Naive thymus-derived CD8-positive, alpha-beta T cell (primary cell): Measurements from ENCODE around the gene U2AF2. TPM values are rescaled to one million over a fixed set of nuclear protein-coding genes. Genes with fewer than 3 reads are reported as not detected.

Experiments
- ATAC-seq, 2 donors: fragments of 150-1000 bp; cut with Tn5 transposase in 1 of 2; sonication (Bioruptor Pico), chemical (Tn5 transposase) in 1 of 2; 1 replicate in 1 of 2; 2 replicates in 1 of 2; pipeline ENCODE4 v1.10.0; 2021; ENCODE audit warnings: mild to moderate bottlenecking in 2 of 2, moderate library complexity in 2 of 2
- POLR2A ChIA-PET: fragments of 350-600 bp; sonication (Branson Sonifier 250); formaldehyde crosslinking; loops from one replicate; lab custom pipeline; 2021; ENCODE audit warnings: antibody characterized with exemption; lab: Charles Lee
- DNase-seq, 10 donors: peaks; one replicate each; pipeline versions ENCODE4 v3.0.0 to v3.0.0-alpha.2; 2020 to 2022
- H3K27ac Mint-ChIP-seq, 10 donors: one replicate each; pipeline ENCODE4 v1.8.0; 2020 to 2022; ENCODE audit warnings: mild to moderate bottlenecking in 10 of 10, mixed read lengths in 10 of 10, moderate library complexity in 4 of 10, inconsistent platforms in 1 of 10
- H3K27me3 Mint-ChIP-seq, 5 donors: one replicate each; pipeline ENCODE4 v1.8.0; 2021 to 2022; ENCODE audit warnings: mixed read lengths in 5 of 5
- H3K36me3 Mint-ChIP-seq, 3 donors: one replicate each; pipeline ENCODE4 v1.8.0; 2020 to 2022; ENCODE audit warnings: mixed read lengths in 3 of 3, mild to moderate bottlenecking in 2 of 3, inconsistent platforms in 1 of 3
- H3K4me1 Mint-ChIP-seq, 4 donors: one replicate each; pipeline ENCODE4 v1.8.0; 2021 to 2022; ENCODE audit warnings: mixed read lengths in 4 of 4
- H3K4me3 Mint-ChIP-seq, 10 donors: one replicate each; pipeline ENCODE4 v1.8.0; 2020 to 2022; ENCODE audit warnings: mild to moderate bottlenecking in 10 of 10, mixed read lengths in 10 of 10, moderate library complexity in 6 of 10, inconsistent platforms in 1 of 10
- H3K9me3 Mint-ChIP-seq, 9 donors: one replicate each; pipeline ENCODE4 v1.8.0; 2020 to 2022; ENCODE audit warnings: mixed read lengths in 9 of 9, mild to moderate bottlenecking in 3 of 9, inconsistent platforms in 1 of 9, moderate library complexity in 1 of 9
- polyA plus RNA-seq, 3 donors: library from polyadenylated mRNA; unstranded; fragments of 300-500 nt; fragmentation: Illumina TruSeq; gene quantifications; one replicate each; pipeline ENCODE4 v1.2.3, GENCODE V29; 2021
- total RNA-seq, 8 experiments: library from RNA in 2 of 8; stranded (reverse) in 2 of 8; gene quantifications; one replicate each; pipeline ENCODE4 v1.2.3 and lab custom pipeline; 2021 to 2026

U2AF2 gene
- total and polyA plus RNA-seq, 5 experiments from 2014 or later = 6.6 to 289 (median 10.6) TPM

- H3K9me3 Mint-ChIP-seq = no peaks in the 10 kb centered on the region
- peaks cover 0 to 60% (median 6%) of the 10 kb centered on the region in 3 donors for H3K36me3 Mint-ChIP-seq
- H3K27ac Mint-ChIP-seq = peak overlapping the region in 2 of 10 donors; percentile 20 to 57
- POLR2A ChIA-PET = no interaction called here
- ATAC-seq = no peak
- no peaks in the 10 kb centered on the region for H3K4me1 Mint-ChIP-seq
- H3K4me3 Mint-ChIP-seq = no peak overlapping the region
- DNase-seq = no peak
- H3K27me3 Mint-ChIP-seq = no peaks in the 10 kb centered on the region
Measured at GRCh38 chr19:55698256-55698655, 43.4 kb downstream of the U2AF2 start.

- POLR2A ChIA-PET = no interaction called here
- Mint-ChIP-seq H3K36me3 (peaks cover 0 to 50% (median 6%) of the 10 kb centered on the region in 3 donors), H3K27me3 (no peaks in the 10 kb centered on the region), H3K9me3 (no peaks in the 10 kb centered on the region), H3K27ac (peak overlapping the region in 2 of 10 donors; percentile 7 to 15), H3K4me1 (peaks cover 0 to 5% (median under 1%) of the 10 kb centered on the region in 4 donors), H3K4me3 (no peak overlapping the region)
- DNase-seq (no peak), ATAC-seq (no peak)
Measured at GRCh38 chr19:55699221-55699620, 44.4 kb downstream of the U2AF2 start.

- Mint-ChIP-seq H3K27me3 (no peaks in the 10 kb centered on the region), H3K4me3 (no peak overlapping the region), H3K4me1 (peaks cover 0 to 12% (median 2%) of the 10 kb centered on the region in 4 donors), H3K9me3 (no peaks in the 10 kb centered on the region), H3K36me3 (peaks cover 0 to 37% (median 15%) of the 10 kb centered on the region in 3 donors), H3K27ac (no peak overlapping the region)
- ATAC-seq (no peak), DNase-seq (no peak)
- POLR2A ChIA-PET = interaction anchor here (0.7 kb wide), 1 partner anchor 47 kb away, joined by 3 read pairs; no protein-coding TSS in a partner anchor
Measured at GRCh38 chr19:55700813-55701212, 46.0 kb downstream of the U2AF2 start.

- no peaks in the 10 kb centered on the region for H3K27me3 Mint-ChIP-seq
- no peak overlapping the region for H3K27ac Mint-ChIP-seq
- no peaks in the 10 kb centered on the region for H3K9me3 Mint-ChIP-seq
- no peak for ATAC-seq
- peaks cover 0 to 24% (median 15%) of the 10 kb centered on the region in 3 donors for H3K36me3 Mint-ChIP-seq
- no peak for DNase-seq
- H3K4me1 Mint-ChIP-seq = peaks cover 0 to 12% (median 2%) of the 10 kb centered on the region in 4 donors
- POLR2A ChIA-PET = no interaction called here
- no peak overlapping the region for H3K4me3 Mint-ChIP-seq
Measured at GRCh38 chr19:55702131-55702627, 47.3 kb downstream of the U2AF2 start.

GRCh38 chr19:55703790-55704215, 49.0 kb downstream of the U2AF2 start:
- H3K9me3 Mint-ChIP-seq = no peaks in the 10 kb centered on the region
- peaks cover 0 to 12% (median 12%) of the 10 kb centered on the region in 3 donors for H3K36me3 Mint-ChIP-seq
- DNase-seq = peak in 7 of 10 donors; percentile 7 to 42 (median 30)
- H3K4me3 Mint-ChIP-seq = no peak overlapping the region
- peaks cover 0 to 12% (median 2%) of the 10 kb centered on the region in 4 donors for H3K4me1 Mint-ChIP-seq
- no peaks in the 10 kb centered on the region for H3K27me3 Mint-ChIP-seq
- POLR2A ChIA-PET = interaction anchor here (0.6 kb wide), 1 partner anchor 1271 kb away, joined by 3 read pairs; no protein-coding TSS in a partner anchor
- ATAC-seq = peak; percentile 63 to 66
- H3K27ac Mint-ChIP-seq = peak overlapping the region in 2 of 10 donors; percentile 25 to 76

GRCh38 chr19:55704494-55705245, 49.8 kb downstream of the U2AF2 start:
- Mint-ChIP-seq H3K27ac (peak overlapping the region in 1 of 10 donors; percentile 36), H3K36me3 (peaks cover 0 to 11% (median 6%) of the 10 kb centered on the region in 3 donors), H3K4me3 (no peak overlapping the region), H3K4me1 (peaks cover 0 to 12% (median 2%) of the 10 kb centered on the region in 4 donors), H3K27me3 (no peaks in the 10 kb centered on the region), H3K9me3 (no peaks in the 10 kb centered on the region)
- ATAC-seq (no peak), DNase-seq (no peak)
- POLR2A ChIA-PET = interaction anchor here (0.7 kb wide), 1 partner anchor 23 kb away, joined by 3 read pairs; no protein-coding TSS in a partner anchor

GRCh38 chr19:55705972-55706371, 51.1 kb downstream of the U2AF2 start:
- ATAC-seq (no peak), DNase-seq (no peak)
- no peaks in the 10 kb centered on the region for H3K9me3 Mint-ChIP-seq
- H3K4me3 Mint-ChIP-seq = no peak overlapping the region
- no peaks in the 10 kb centered on the region for H3K27me3 Mint-ChIP-seq
- H3K4me1 Mint-ChIP-seq = peaks cover 0 to 12% (median 2%) of the 10 kb centered on the region in 4 donors
- peak overlapping the region in 1 of 10 donors; percentile 13 for H3K27ac Mint-ChIP-seq
- peaks cover 0 to 11% (median 0%) of the 10 kb centered on the region in 3 donors for H3K36me3 Mint-ChIP-seq
- POLR2A ChIA-PET = interaction anchor here (0.6 kb wide), 1 partner anchor 80 kb away, joined by 3 read pairs; no protein-coding TSS in a partner anchor

- POLR2A ChIA-PET = interaction anchor here (0.6 kb wide), 1 partner anchor 138 kb away, joined by 3 read pairs; no protein-coding TSS in a partner anchor
- DNase-seq (no peak), ATAC-seq (no peak)
- peaks cover 0 to 9% (median 4%) of the 10 kb centered on the region in 5 donors for H3K27me3 Mint-ChIP-seq
- H3K4me3 Mint-ChIP-seq = no peak overlapping the region
- peak overlapping the region in 5 of 10 donors; percentile 43 to 72 (median 69) for H3K27ac Mint-ChIP-seq
- peaks cover 0 to 9% (median 0%) of the 10 kb centered on the region in 9 donors for H3K9me3 Mint-ChIP-seq
- H3K36me3 Mint-ChIP-seq = no peaks in the 10 kb centered on the region
- H3K4me1 Mint-ChIP-seq = peaks cover 3 to 12% (median 7%) of the 10 kb centered on the region in 4 donors
Measured at GRCh38 chr19:55711719-55712118, 56.9 kb downstream of the U2AF2 start.

- H3K4me3 Mint-ChIP-seq = no peak overlapping the region
- H3K27me3 Mint-ChIP-seq = peaks cover 8 to 22% (median 17%) of the 10 kb centered on the region in 5 donors
- POLR2A ChIA-PET = no interaction called here
- H3K27ac Mint-ChIP-seq = peak overlapping the region in 4 of 10 donors; percentile 31 to 58 (median 50)
- H3K36me3 Mint-ChIP-seq = no peaks in the 10 kb centered on the region
- H3K9me3 Mint-ChIP-seq = peaks cover 0 to 9% (median 0%) of the 10 kb centered on the region in 9 donors
- ATAC-seq (no peak), DNase-seq (no peak)
- H3K4me1 Mint-ChIP-seq = peaks cover 3 to 12% (median 7%) of the 10 kb centered on the region in 4 donors
Measured at GRCh38 chr19:55712804-55713631, 58.2 kb downstream of the U2AF2 start.

- H3K27ac Mint-ChIP-seq = no peak overlapping the region
- DNase-seq = no peak
- H3K36me3 Mint-ChIP-seq = peaks cover 0 to 20% (median 10%) of the 10 kb centered on the region in 3 donors
- ATAC-seq = no peak
- H3K9me3 Mint-ChIP-seq = peaks cover 2 to 28% (median 12%) of the 10 kb centered on the region in 9 donors
- POLR2A ChIA-PET = no interaction called here
- no peak overlapping the region for H3K4me3 Mint-ChIP-seq
- H3K4me1 Mint-ChIP-seq = peaks cover 3 to 12% (median 7%) of the 10 kb centered on the region in 4 donors
- peaks cover 31 to 52% (median 38%) of the 10 kb centered on the region in 5 donors for H3K27me3 Mint-ChIP-seq
Measured at GRCh38 chr19:55716531-55716930, 61.7 kb downstream of the U2AF2 start.

- Mint-ChIP-seq H3K36me3 (peaks cover 0 to 27% (median 16%) of the 10 kb centered on the region in 3 donors), H3K4me1 (peaks cover 3 to 11% (median 5%) of the 10 kb centered on the region in 4 donors), H3K27me3 (peaks cover 37 to 59% (median 43%) of the 10 kb centered on the region in 5 donors), H3K4me3 (no peak overlapping the region), H3K27ac (no peak overlapping the region), H3K9me3 (peaks cover 3 to 35% (median 19%) of the 10 kb centered on the region in 9 donors)
- ATAC-seq (no peak), DNase-seq (no peak)
- POLR2A ChIA-PET = no interaction called here
Measured at GRCh38 chr19:55717251-55717650, 62.4 kb downstream of the U2AF2 start.
